GF-D8 (cell line): ENCODE results near the gene LBH.

ENCODE experiments used
- DNase-seq: peaks from one replicate; lab custom pipeline; 2025; lab: John Stamatoyannopoulos, UW

The LBH gene

DNA sequence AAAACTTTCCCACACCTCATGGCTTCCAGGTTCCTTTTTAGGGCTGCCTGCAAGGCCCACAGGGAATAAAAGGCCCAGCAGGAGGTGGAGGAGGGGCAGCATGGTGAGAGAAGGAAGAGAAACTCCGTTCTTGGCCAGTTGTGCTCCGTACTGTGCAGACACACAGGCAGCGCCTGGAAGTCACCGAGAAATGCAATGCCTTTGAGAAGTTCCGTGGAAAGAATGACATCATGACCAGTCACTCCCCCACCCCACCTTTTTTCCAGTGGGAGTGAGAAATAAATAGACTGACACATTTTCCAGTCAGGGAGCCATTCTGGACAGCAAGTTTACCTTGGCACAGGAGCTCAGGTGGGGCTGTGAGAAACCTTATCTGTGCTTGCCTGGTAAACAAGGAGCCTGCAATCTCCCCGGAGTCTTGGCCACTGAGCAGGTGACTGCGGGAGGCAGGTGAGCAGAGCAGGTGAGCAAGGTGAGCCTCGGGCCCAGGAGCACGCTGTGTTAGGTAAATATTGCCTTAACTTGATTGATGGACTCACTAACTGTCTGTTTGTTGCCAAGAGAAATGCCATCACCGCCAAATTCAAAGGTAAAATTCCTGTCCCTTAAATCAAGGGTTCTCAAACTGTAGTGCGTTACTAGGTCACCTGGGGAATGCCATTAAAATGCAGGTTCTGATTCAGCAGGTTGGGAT, 13.5 kb upstream of the LBH start:
- no peak for DNase-seq

DNA sequence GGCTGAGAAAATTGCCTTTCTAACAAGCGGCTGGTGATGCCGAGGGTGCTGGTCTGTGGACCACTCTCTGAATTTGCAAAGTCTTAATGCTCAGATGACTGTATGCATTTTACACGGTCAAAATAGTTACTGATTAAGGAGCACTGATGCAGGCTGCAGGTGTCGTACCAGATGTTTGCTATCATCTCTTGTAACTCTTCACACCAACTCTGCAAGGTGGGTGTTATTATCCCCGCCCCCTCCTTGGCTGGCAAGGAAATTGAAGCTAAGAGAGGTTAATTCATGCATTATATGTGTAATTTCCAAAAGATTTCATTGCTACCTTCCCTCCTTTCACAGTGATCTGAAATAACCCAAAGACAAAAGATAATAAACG, 13.0 kb upstream of the LBH start:
- no peak for DNase-seq

DNA sequence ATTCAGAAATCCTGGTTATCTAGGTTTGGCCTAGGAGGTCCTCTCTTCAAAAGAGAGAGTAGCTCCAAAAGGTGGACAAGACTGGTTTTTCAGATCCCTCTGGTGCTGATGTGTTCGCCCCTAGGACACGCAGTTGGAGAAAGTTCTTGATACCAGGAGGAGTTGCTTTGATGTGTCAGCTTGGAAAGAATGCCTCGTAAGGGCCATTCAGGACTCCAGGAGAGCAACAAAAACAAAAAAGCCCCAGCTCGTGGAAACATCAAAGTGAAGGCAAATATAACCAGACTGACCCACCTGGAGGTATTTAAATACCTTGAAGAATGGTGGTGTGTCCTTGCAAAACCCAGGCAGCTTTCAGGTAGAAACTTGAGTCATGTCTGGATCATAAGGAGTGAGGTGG, 12.5 kb upstream of the LBH start:
- DNase-seq = no peak

DNA sequence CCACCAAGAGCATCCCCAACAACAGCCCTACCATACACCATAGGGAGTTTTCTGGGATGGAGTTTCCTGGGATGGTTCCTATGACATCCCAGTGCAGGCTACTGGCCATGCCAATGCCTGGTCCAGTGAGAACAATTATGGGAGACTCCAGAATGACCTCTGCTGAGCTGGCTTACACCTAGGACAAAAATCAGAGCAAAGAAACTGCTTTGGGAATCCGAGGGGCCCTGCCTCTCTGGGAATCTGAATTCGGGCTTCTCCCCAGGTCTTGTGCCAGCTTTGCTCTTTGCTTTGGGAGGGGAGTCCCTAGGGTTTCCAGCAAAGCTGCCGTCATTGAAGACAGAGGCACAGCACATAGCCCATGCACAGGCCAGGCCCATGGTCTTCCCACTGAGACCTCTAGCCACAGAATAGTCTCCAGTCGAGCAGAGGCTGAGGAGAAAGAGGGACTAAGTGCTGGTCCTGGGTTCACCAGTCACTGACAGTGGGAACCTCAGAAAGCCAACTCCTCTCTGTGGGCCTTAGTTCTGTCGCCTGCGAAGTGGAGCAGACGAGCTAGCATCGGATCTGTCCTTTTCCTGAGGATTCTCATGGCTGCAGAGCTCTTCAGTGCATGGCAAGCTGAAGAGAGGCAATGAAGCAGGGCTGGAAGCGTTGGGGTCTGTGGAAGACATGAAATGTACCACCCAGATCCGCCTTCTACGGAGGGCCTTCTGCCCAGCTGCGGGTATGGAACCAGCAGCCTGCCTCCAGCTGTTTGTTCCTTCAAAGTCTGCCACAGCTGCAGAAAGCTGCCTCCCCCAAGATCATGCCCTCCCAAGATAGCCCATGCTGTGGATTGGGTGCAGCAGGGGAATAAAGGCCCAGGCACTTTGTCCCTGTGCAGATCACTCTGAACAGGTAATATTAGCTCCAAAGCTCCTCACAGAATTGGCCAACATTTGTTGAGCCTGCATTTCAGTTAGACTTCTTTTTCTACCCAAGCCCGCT, 11.2 kb upstream of the LBH start:
- no peak for DNase-seq

DNA sequence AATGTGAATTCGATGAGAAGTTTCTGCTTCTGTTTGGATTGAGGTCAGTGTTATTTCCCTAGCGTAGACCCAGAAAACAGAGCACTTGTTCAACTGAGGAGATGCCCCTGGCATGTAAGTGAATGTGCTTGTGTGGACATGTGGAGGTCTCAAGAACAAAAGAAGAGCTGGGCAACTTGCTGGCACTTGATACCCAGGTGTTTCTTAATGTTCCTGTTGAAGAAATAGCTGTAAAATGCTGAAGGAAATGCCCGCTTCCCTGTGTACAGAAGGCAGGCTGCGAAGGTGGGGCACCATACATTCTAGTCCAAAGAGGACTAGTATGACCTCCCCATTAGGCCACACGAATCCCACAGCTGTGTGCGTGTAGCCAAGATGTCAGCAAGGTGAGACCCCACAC, 9.8 kb upstream of the LBH start:
- DNase-seq = no peak

DNA sequence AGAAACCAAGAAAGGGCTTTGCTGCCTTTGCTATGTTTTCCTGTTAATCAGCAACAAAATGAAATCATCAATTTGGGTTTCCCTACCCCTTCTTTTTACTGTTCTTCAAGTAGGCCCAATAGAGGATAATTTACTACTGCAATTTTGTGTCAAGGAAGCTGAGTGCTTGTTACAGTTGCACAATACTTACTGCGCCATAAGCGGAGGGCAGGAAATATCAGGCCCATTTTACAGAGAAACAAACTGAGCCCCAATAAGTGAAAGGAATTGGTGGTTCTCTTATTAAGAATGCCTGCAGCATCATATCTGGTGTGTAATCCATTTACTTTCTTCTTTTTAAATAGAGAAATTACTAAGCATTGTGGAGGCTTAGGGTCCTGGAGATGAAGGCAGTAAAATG, 9.3 kb upstream of the LBH start:
- no peak for DNase-seq

DNA sequence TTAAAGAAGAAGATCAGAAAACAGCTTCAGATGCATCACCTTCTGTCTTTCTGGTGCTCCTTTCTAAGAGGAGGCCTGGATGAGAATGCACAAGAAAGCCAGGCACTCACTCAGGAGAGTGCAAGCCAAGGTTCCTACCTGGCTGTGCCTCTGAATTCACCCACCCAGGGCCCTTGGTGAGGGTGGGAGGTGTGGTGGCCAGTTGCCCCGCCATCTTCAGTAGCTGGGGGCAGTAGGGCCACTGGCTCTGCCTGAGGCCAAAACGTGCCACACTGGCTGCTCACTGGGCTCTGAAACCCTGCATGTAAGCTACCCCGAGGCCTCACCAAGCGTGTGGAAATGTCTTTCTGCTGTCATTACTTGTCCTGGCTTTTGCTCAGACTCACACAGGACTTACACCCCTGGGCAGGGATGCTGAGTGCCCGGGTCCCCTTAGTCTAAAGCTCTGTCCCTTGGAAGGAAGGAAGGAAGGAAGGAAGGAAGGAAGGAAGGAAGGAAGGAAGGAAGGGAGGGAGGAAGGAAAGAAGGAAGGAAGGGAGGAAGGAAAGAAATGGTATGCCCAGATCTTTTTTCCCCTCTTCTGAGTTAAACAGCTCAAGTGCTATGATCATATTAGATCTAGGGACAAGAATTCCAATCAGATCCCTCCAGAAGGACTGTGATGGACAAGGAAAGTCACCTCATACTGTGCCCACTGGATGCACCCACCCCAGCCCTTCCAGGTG, 8.5 kb upstream of the LBH start:
- DNase-seq = no peak

DNA sequence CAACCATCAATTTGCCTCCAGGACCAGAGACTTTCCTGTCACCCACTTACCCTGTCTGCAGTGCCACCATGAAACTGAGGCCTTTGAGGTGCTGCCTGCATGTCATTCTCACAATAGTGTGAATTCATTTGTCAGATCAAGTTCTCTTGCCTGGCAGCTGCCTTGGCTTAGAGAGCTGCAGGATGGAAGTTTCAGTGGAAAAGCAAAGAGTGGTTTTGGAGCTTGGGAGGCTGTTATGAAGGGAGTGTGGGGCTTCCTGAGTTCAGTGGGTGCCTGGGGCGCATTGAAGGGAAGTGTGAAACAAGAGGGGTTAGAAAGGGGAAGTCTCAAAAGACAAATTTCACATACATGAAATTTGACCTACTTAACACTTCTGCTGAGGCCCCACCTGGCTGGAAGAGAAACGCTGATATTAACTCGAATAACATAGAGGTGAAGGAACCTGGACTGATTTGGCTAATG, 7.9 kb upstream of the LBH start:
- DNase-seq = no peak

DNA sequence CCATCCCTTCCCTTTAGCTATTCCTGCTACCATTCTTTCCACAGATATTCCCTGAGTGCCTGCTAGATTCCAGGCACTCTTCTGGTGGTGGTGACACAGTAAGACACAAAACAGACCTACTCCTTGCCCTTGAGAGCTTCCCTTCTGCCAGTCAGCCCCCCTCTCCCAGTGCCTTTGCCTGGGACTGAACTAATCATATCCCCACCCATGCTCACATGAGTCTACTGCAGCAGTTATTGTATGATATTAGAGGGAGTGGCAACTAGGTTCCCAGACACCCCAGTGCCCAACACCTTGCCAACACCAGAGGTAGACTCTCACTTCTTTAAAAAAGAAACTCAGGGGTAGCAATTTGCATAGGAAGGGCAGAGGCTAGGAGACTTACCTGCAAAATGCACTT, 7.2 kb upstream of the LBH start:
- DNase-seq = no peak

DNA sequence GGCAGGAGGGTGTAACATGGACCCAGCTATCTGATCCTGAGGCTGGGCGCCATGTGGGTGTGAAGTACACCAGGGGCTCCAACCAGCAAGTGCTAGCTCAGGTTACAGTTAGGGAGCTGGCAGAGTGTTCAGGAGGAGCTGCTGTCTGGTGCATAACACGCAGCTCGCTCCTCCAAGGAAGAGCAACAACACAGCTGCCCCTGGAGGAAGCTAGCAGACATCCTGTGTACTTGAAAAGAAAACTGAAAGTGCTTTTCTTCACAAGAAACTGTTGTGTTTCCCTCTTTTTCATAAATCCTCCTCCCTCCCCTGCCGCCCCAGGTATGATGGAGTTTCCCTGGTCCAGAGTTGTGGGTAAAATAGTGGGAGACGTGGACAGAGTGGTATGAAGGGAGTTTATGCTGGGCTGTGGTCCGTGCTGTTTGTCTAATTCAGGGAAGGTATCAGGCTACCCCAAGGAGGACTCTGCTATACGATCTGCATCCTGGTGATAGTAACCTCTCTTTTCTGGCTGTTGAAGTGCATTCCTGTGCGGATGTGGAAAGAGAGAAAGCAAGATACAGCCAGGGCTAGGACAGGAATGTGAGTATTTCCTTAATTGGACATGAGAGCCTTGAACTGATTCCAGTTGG, 6.1 kb upstream of the LBH start:
- DNase-seq = no peak

DNA sequence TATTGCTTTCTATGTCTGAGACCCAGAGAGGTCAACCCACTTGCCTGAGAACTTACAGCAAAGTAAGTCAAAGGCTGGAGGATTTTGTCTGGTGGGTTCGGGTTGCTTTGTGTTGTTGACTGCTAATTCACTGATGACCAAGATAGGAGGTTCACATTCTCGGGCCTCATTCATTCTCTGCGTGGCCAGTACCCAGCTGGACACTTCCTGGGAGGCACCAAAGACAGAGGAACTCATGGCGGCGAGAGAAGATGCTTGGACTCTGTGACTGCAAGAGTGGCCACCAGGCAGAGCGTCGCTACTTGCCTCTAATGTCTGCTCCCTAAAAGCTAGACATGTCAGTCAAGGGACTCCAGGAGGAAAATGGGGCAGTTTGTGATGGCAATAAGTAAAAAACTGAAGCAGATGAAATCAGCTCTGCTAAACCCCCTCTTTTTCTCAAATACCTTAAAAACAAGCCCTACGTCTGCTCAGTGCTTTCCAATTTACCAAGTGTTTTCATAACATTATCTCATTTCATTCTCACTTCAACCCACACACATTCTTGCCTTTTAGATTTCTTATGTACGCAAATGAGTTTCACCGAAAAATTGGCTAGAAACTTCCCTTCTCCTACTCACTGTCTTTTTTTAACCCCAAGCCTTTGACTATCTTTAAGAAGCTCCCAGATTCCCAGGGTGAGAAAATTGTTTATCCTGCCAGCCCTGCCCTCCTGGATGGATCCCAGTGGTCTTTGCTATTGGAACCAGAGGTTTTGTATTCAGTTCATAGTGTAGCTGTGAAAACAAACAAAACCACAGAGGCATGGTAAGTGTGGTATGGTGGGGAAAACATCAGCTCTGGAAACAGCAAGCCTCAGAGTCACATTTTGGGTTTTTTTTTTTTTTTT, 4.9 kb upstream of the LBH start:
- no peak for DNase-seq

DNA sequence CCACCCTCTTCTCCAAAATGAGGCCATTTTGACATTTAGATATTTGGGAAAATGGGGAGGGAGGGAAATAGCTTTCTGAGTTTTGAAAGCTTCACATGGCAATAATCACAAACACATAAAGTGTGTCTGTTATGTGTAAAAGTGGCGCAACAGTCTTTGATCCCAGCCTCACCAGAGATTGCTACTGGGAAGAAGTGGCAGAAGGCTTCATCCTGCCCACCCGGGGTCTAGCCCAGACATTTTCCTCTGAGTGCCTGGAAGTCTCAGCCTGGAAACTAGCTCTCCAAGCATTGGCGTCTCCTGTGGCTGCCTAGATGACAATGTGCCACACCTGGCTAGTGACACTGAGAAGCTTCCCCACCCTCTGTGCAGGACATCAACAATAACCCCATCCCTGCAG, 1.7 kb upstream of the LBH start:
- DNase-seq = no peak

DNA sequence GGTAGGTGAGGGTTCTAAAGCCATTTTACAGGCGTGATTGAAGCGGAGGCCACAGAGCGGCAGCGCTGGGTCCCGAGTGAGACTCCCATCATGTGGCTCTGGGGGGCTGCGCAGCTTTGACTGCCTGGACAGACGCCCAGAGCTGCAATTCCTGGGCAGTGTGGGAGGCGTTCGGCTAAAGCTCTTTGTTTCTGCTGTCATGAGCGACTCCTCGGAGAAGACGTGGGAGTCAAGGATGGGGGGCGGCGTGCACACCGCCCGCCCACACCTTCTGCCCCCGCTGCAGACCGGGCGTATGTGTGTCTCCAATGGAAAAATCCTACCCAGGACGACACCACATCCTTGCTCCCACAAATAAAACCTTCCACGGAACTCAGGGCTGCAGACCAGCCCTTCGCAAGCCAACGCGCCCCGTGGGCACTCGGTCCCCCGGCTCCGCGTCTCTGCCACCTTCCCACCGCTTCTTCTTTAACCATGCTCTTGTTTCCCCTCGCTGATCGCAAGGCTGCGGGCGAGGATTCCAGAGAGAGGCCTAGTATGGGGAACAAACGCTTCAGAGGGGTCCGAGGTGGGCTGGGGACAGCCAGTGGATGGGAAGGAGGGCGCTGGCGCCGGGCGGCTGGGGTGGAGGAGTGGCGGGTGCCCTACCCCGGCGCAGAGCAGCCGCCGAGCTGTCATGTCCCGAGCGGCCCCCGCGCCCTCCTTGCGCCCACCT, 680 bp upstream of the LBH start:
- no peak for DNase-seq

DNA sequence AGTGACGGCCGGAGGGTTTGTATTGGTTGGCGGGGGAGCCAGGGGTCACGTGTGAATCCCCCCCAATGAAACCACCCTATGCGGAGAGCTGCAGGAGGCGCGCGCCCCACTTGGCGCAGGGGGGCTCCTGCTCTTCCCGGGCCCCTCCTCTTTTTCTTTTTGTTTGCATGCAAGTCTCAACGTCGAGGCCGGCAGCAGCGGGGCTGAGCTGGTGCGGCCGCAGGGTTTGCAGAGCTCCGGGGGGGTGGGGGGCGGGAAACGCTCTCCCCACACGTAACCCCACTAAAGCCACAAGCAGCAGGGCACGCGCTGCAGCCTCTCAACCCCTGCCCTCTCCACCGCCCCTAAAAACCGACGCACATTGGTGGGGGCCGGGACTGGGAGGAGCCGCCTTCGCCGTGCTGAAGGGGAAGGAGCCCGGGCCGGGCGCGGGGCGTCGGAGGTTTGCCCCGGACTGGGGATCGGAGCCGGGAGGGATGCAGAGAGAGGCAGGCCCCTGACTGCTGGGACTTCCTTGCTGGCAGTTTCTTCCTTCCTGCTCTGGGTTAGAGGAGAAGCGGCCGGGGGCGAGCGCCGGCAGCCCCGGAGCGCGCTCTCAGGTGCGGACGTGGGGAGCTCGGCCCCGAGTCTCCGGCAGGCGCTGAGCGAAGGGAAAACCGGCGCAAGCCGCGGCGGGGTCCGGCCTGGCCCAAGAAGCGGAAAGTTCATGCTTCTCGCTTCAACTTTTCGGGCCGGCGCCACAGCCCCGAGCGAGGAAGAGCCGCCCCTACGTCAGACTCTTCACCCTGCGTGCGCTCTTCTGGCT, 864 bp downstream of the LBH start:
- DNase-seq = no peak

DNA sequence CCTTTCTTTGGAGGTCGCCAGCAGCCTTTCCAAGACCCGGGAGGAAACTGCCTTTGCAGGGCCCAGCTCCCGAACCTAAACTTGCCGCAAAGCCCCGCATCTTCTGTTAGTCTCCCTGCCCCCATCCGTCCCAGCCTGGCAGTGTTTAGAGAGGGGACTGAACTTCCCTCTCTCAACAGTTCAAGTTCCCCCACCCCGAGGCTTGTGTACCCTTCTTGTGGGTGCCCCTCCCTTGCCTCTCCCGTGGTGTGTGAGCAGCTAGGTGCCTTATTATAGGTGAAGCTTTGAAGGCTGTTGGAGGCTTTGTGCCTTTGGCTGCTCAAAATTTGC, 1.4 kb downstream of the LBH start:
- DNase-seq = no peak

DNA sequence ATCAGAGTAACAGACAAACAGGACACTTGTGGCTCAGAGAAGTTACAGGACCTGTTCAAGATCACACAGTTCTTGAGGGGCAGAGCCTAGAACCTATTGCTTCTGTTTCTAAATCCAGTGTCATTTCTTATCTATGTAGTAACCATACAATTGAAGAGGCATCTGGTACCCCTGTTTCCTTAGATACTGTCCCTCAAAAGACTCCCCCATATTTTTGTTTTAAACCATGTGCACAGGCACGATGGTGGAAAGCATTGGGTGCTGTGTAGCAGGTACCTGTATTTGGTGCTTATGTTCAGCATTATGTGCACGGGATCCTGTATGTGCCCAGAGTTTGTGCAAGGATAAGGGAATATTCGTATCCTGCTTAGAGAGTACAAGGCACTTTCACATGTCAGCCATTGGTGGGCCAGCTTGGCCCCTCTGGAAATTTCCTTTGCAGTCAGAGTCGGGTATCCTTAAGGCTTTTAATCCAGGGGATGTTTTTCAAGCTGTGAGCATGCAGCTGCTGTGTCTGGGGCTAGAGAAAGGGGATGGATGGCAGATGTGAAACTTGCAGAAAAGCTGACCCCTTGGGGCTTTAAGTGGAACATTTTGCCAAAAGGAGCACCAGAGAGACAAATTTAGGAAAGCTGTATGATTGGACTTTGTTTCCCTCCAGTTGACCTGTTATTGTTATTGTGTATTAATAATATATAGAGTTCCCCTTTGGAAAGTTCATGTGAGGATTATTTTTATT, 2.1 kb downstream of the LBH start:
- no peak for DNase-seq

DNA sequence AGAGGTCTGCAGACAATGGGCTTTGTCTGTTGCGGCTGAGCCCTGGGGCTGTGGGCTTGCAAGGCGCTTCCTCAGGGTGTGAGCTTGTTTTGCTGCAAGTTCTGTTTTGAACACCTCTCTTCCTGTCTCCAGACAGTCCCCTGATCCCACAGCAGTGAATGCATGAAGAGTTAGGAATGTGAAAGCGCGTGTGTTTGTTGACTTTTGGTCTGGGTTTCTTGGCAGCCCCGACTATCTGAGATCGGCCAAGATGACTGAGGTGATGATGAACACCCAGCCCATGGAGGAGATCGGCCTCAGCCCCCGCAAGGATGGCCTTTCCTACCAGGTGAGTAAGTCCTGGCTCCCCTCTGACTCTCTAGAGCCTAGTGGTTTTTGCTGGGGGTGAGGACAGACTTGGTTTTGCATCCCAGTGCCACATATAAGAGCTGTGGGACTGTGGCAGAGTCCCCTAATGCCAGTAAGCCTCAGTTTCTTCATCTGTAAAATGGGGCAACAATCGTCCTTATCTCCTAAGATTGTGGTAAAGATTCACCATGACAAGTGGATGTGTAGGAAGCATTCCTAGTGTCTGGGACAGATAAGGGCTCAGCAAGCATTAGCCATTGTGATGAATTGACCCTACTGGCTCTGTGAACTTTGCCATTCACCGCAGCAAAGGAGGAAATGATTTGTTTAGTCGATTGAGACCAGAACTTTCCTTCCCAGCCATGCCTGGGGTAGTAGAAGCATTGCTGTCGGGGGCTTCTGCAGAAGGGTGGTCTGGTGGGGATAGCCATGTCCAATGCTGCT, 3.0 kb downstream of the LBH start:
- DNase-seq = no peak

DNA sequence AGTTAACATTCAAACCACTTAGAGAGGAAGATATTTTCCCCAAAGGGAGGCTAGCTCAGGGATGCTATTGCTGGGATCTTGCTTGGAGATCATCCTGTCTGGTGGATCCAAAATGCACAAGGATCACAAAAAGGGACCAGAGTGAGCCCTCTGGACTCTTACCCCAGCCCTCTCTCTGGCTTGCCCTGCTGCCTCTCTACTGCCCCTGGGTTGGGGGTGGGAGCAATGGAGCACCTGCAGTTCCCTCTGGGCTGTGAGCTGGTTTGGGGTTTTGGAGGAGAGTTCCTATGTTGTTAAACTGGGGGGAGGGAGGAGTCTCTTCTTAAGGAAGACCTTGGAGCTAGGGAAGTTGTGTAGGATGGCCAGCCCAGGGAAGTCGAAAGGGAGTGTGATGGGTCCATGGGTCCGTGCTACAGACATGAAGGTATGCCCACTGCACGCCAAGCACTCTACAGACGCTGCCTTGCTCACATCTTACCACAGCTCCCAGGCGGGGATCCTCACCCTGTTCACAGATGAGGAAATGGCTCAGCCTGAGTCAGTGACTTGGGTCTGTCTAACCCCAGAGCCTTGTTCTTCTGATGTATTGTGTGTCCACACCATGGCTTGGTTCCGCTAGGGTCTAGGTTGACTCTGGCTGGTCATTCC, 3.8 kb downstream of the LBH start:
- DNase-seq = no peak
